Parathyroid adenoma (tissue), 2 donors: ENCODE data around the gene STX18.

Experiments used
- H2AFZ ChIP-seq: fragments of 300-600 bp; sonication (generic); one replicate; pipeline ENCODE4 v1.7.0; 2017; ENCODE audit warnings: antibody characterized with exemption, mild to moderate bottlenecking
- H3K27ac ChIP-seq: fragments of 300-600 bp; sonication (generic); one replicate; pipeline ENCODE4 v1.7.0; 2017
- H3K27me3 ChIP-seq: fragments of 300-600 bp; sonication (generic); one replicate; pipeline ENCODE4 v1.7.0; 2017; ENCODE audit warnings: low read length; ENCODE audit not compliant: control insufficient read depth, insufficient read depth
- H3K36me3 ChIP-seq: fragments of 300-600 bp; sonication (generic); one replicate; pipeline ENCODE4 v1.7.0; 2017; ENCODE audit warnings: low read length; ENCODE audit not compliant: control insufficient read depth, insufficient read depth
- H3K4me1 ChIP-seq: fragments of 300-600 bp; sonication (generic); one replicate; pipeline ENCODE4 v1.7.0; 2017; ENCODE audit warnings: control low read depth
- H3K4me2 ChIP-seq: fragments of 300-600 bp; sonication (generic); one replicate; pipeline ENCODE4 v1.7.0; 2017; ENCODE audit warnings: low read length
- H3K4me3 ChIP-seq: fragments of 300-600 bp; sonication (generic); one replicate; pipeline ENCODE4 v1.7.0; 2017; ENCODE audit warnings: low read depth, low read length
- H3K79me2 ChIP-seq: fragments of 300-600 bp; sonication (generic); one replicate; pipeline ENCODE4 v1.7.0; 2017; ENCODE audit warnings: control low read depth
- H3K9ac ChIP-seq: fragments of 300-600 bp; sonication (generic); one replicate; pipeline ENCODE4 v1.7.0; 2017; ENCODE audit warnings: mild to moderate bottlenecking
- H3K9me3 ChIP-seq: fragments of 300-600 bp; sonication (generic); one replicate; pipeline ENCODE4 v1.7.0; 2017; ENCODE audit warnings: low read length; ENCODE audit not compliant: control insufficient read depth
- TF ChIP-seq, protein P1 (sequence below): fragments of 300-600 bp; sonication (generic); IDR thresholded peaks from one replicate; pipeline ENCODE4 v1.7.0; 2017; ENCODE audit warnings: antibody characterized with exemption, mild to moderate bottlenecking
- donor health status: primary hyperparathyroidism.

Gene STX18

DNA sequence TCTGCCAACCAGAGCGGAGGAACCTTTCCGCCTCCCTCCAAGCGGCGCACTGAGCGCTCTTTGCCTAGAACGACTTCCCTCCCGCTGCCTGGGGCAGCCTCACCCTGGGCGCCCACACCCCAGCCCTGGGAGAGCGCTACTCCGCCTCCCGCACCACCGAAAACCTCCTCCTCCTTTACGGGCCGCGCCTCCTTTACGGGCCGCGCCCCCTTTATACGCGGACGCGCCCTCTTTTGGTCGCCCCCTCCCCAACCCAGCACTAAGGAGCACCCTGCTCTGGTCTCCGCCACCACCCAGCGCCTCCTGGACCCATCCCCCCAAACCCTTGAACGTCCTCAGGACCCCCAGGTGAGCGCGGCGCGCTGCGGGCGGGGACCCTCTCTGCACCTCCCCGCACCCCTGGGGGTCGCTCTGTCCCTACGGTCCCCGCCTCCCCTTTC lies 155.5 kb downstream of the STX18 start:
- Histone ChIP-seq H3K27me3 (no peaks in the 10 kb centered on the region), H3K4me1 (no peaks in the 10 kb centered on the region), H3K9me3 (no peaks in the 10 kb centered on the region), H3K27ac (no peak overlapping the region), H3K36me3 (no peaks in the 10 kb centered on the region), H3K4me3 (peak overlapping the region; percentile 31), H2AFZ (peak overlapping the region; percentile 11), H3K79me2 (no peaks in the 10 kb centered on the region), H3K4me2 (peak overlapping the region; percentile 71), H3K9ac (no peak overlapping the region)
- TF ChIP-seq, protein P1, sequence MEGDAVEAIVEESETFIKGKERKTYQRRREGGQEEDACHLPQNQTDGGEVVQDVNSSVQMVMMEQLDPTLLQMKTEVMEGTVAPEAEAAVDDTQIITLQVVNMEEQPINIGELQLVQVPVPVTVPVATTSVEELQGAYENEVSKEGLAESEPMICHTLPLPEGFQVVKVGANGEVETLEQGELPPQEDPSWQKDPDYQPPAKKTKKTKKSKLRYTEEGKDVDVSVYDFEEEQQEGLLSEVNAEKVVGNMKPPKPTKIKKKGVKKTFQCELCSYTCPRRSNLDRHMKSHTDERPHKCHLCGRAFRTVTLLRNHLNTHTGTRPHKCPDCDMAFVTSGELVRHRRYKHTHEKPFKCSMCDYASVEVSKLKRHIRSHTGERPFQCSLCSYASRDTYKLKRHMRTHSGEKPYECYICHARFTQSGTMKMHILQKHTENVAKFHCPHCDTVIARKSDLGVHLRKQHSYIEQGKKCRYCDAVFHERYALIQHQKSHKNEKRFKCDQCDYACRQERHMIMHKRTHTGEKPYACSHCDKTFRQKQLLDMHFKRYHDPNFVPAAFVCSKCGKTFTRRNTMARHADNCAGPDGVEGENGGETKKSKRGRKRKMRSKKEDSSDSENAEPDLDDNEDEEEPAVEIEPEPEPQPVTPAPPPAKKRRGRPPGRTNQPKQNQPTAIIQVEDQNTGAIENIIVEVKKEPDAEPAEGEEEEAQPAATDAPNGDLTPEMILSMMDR = no peak

DNA sequence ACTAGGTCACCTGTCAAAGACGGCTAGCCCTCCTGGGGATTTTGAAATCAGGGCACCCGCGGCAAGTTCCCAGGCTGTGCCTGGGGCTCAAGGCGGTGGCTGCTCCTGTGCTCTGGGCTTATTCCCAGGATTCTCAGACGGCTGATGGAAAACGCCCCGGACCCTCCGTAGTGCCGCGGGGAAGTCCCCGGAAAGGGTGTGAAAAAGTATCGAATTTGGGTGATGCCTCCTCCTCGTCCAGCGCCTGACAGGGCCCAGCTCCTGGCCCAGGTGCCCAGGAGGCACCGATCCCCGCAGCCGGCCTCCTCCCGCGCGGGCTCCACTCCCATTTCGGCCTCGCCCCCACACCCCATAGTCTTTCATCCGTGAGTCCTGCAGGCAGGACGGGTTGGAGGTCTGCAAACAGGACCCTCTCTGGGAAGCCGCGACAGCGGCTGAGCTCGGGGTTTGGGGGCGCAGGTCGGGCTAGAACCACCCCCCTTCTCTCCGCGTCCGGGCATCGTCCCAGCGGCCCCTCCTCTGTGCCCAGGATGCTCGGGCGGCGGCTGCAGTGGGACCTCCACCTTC lies 156.0 kb downstream of the STX18 start:
- Histone ChIP-seq H3K27me3 (no peaks in the 10 kb centered on the region), H3K36me3 (no peaks in the 10 kb centered on the region), H2AFZ (peak overlapping the region; percentile 11), H3K9ac (no peak overlapping the region), H3K9me3 (no peaks in the 10 kb centered on the region), H3K4me2 (no peak overlapping the region), H3K4me1 (no peaks in the 10 kb centered on the region), H3K4me3 (no peak overlapping the region), H3K27ac (no peak overlapping the region), H3K79me2 (no peaks in the 10 kb centered on the region)
- TF ChIP-seq, protein P1 = no peak

DNA sequence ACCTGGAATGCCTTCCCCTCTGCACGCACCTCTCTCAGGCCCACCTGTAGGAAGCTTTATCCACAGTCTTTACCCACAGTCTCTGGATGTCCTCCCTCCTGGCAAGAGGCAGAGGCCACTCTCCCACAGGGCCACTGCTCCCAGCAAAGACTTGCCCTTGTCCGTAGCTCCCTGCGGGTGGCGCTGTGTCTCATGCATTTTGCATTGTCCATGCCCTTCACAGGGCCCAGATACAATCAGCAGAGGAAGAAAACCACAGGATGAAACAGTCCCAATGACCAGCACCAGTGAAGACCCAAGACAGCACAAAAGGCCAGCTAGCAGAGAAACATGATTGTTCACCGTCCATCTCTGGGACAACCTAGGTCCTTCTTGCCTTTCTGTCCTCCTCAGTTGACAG lies 157.0 kb downstream of the STX18 start:
- H3K79me2 ChIP-seq = no peaks in the 10 kb centered on the region

DNA sequence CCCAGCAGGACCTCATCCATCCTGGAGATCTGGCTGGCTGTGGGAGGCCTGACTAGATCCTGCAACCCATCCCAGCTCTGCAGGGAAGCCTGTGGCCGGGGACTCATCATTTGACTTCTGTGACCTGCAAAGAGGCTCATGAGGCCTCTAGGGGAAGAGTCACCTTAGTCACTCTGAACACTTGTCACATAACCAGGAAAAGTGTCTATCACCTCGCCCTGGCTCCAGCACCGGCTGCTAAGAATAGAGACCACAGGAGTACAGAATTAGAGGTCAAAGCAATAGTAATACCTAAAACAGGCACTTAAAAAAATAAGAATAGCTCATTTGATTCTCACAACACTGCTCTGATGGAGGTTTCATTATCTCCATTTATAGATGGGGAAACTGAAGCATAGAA lies 158.8 kb downstream of the STX18 start:
- Histone ChIP-seq H3K4me1 (no peaks in the 10 kb centered on the region), H3K9me3 (no peaks in the 10 kb centered on the region), H3K79me2 (no peaks in the 10 kb centered on the region), H3K4me2 (no peak overlapping the region), H3K27me3 (no peaks in the 10 kb centered on the region), H3K4me3 (no peak overlapping the region), H2AFZ (no peak overlapping the region), H3K36me3 (no peaks in the 10 kb centered on the region), H3K9ac (no peak overlapping the region), H3K27ac (no peak overlapping the region)
- TF ChIP-seq, protein P1 = no peak

More for the DNA sequence above, 157.0 kb downstream of the STX18 start:
- Histone ChIP-seq H3K4me3 (no peak overlapping the region), H2AFZ (no peak overlapping the region), H3K27me3 (no peaks in the 10 kb centered on the region), H3K36me3 (no peaks in the 10 kb centered on the region), H3K4me2 (no peak overlapping the region), H3K9me3 (no peaks in the 10 kb centered on the region), H3K9ac (no peak overlapping the region), H3K27ac (no peak overlapping the region), H3K4me1 (no peaks in the 10 kb centered on the region)
- TF ChIP-seq, protein P1 = no peak

DNA sequence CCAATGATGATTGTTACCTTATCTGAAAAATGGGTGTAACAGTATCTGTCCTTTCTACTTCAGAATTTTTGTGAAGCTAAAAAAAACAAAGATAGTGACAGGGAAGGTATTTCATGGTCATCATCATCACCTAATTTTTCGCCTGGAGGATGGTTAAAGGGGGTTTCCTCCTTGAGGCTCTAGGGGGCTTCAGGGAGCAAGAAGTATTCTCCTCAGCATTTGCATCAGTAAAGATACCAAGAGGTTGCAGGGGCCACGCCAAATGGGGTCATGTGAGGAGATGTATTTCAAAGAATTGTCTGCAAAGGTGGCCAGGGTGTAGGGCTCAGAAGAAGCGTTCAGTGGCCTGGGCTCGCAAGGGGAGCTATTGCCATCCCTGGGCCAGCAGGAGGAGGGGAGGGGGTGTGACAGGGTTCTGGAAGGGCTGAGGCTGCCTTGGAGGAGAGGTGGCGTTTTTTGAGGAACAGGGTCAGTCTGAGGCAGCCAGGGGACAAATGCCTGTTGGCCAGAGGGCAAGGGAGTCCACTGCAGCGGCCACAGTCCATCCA lies 162.2 kb downstream of the STX18 start:
- Histone ChIP-seq H3K4me1 (no peaks in the 10 kb centered on the region), H2AFZ (no peak overlapping the region), H3K36me3 (no peaks in the 10 kb centered on the region), H3K79me2 (no peaks in the 10 kb centered on the region), H3K27me3 (no peaks in the 10 kb centered on the region), H3K9me3 (no peaks in the 10 kb centered on the region), H3K4me3 (no peak overlapping the region), H3K27ac (no peak overlapping the region), H3K9ac (no peak overlapping the region), H3K4me2 (no peak overlapping the region)
- TF ChIP-seq, protein P1 = no peak
